ENCODE data around the gene ARHGAP45.

ARHGAP45 gene

GRCh38 chr19:1131718-1132551, 65.0 kb downstream of the ARHGAP45 start:
- intact Hi-C loops (cut with micrococcal nuclease): loop anchor here (5.0 kb wide), 1 partner anchor 40 kb away; the partner anchor contains the start of gene SBNO2
- Mint-ChIP-seq H3K27ac (peak overlapping the region; percentile 89), H3K9me3 (no peaks in the 10 kb centered on the region), H3K4me3 (peak overlapping the region; percentile 88), H3K27me3 (no peaks in the 10 kb centered on the region), H3K4me1 (ENCODE audit: low read depth) (peaks cover 78% of the 10 kb centered on the region), H3K36me3 (ENCODE audit: low read depth) (peaks cover 81% of the 10 kb centered on the region)

DNA sequence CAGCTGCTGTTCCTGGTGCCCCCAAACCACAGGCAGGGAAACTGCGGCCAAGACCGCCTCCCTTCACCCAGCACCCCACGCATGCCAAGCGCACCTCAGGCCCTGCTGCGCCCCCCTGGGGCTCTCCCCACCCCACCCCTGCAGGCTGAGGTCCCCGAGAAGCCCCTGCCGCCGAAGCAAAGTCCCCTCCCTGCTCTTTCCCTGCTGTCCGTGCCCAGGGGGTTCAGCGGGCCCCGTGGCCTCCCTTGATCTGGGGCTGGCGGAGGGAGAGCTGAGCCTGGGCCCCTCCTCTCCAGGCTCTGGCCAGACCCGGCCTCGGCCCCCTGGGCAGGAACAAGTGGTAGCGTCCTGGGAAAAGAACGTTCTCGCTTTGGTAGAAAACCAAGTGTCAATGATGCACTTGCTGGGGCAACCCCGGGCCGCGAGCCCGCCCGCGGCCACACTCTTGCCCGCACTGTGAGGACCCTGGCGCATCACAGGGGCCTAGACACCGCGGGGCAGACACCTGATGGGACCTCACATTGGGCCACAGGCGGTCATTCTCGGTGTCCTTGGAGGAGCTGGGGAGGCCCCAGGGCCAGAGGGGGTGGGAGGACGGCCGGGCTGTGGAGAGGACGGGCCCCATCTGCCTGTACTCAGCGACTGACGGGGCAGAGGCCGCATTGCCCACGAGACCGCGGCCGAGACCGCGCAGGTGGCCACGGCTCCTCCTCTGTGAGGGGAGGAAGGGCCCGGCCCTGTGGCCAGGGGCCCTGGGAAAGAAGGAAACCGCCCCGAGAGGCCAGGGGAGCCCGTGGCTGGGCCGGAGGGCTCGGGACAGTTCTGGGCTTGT, 65.8 kb downstream of the ARHGAP45 start:
- intact Hi-C loops (cut with micrococcal nuclease): loop anchor here (5.0 kb wide), 1 partner anchor 40 kb away; the partner anchor contains the start of gene SBNO2
- Mint-ChIP-seq H3K27me3 (no peaks in the 10 kb centered on the region), H3K9me3 (no peaks in the 10 kb centered on the region), H3K4me3 (peak overlapping the region; percentile 88), H3K27ac (peak overlapping the region; percentile 89), H3K4me1 (ENCODE audit: low read depth) (peaks cover 72% of the 10 kb centered on the region), H3K36me3 (ENCODE audit: low read depth) (peaks cover 75% of the 10 kb centered on the region)

DNA sequence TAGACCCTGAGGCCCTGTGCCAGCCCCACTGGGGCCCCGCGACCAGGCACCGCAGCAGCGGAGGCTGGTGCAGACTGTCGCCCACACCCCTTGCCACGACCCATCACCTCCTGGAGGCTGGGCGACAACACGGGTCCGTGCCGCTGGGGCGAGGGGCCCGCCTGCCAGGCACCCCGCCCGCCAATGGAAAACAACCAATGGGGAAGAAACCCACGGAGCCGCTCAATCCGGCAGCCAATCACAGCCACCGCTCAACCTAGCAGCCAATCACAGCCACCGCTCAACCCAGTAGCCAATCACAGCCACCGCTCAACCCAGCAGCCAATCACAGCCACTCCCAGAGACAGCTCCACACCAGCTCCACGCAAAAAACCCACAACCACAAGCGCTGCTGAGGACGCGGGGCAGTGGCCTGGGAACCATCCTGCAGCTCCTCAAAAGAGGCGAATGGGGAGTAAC, 66.5 kb downstream of the ARHGAP45 start:
- Mint-ChIP-seq H3K36me3 (ENCODE audit: low read depth) (peaks cover 73% of the 10 kb centered on the region), H3K9me3 (no peaks in the 10 kb centered on the region), H3K4me1 (ENCODE audit: low read depth) (peaks cover 68% of the 10 kb centered on the region), H3K27ac (peak overlapping the region; percentile 89), H3K4me3 (peak overlapping the region; percentile 88), H3K27me3 (no peaks in the 10 kb centered on the region)
- intact Hi-C loops (cut with micrococcal nuclease): loop anchor here (5.0 kb wide), 1 partner anchor 39 kb away; the partner anchor contains the start of gene SBNO2

DNA sequence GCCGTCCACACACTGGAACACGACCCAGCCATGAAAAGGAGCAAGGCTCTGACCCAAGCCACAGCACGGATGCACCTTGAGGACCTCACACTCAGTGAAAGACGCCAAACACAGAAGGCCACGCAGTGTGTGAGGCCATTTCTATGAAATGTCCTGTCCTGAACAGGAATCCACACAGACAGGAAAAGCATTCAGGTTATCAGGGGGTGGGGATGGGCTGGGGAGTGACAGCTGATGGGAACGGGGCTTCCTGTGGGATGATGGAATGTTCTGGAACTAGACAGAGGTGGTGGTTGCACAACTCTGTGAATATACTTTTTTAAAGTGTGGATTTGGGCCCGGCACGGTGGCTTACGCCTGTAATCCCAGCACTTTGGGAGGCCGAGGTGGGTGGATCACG, 67.5 kb downstream of the ARHGAP45 start:
- intact Hi-C loops (cut with micrococcal nuclease): loop anchor here (5.0 kb wide), 1 partner anchor 38 kb away; the partner anchor contains the start of gene SBNO2
- Mint-ChIP-seq H3K4me3 (no peak overlapping the region), H3K27me3 (no peaks in the 10 kb centered on the region), H3K4me1 (ENCODE audit: low read depth) (peaks cover 67% of the 10 kb centered on the region), H3K9me3 (no peaks in the 10 kb centered on the region), H3K36me3 (ENCODE audit: low read depth) (peaks cover 75% of the 10 kb centered on the region), H3K27ac (no peak overlapping the region)

DNA sequence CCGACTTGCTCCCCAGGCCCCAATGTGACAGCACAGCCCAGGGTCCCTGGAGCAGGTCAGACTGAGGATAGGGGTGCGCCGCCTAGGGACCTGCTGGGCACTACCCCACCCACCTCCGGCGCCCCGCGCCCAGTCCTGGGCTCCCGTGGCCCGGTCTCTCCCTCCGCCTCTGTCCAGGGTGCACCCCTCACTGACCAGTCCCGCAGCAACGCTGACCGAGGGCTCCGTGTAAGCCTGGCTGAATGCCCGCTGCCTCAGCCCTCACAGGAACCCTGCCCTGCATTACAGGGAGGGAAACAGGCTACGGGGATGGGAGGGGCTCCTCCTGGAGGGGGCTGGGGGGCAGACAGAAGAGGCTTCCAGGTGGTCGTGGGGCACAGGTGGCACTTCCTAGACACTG, 68.5 kb downstream of the ARHGAP45 start:
- H3K36me3 Mint-ChIP-seq (ENCODE audit: low read depth): peaks cover 75% of the 10 kb centered on the region
- no peaks in the 10 kb centered on the region for H3K9me3 Mint-ChIP-seq
- no peaks in the 10 kb centered on the region for H3K27me3 Mint-ChIP-seq
- no peak overlapping the region for H3K4me3 Mint-ChIP-seq
- intact Hi-C loops (cut with micrococcal nuclease): no loop called here
- peaks cover 66% of the 10 kb centered on the region for H3K4me1 Mint-ChIP-seq (ENCODE audit: low read depth)
- H3K27ac Mint-ChIP-seq: no peak overlapping the region

DNA sequence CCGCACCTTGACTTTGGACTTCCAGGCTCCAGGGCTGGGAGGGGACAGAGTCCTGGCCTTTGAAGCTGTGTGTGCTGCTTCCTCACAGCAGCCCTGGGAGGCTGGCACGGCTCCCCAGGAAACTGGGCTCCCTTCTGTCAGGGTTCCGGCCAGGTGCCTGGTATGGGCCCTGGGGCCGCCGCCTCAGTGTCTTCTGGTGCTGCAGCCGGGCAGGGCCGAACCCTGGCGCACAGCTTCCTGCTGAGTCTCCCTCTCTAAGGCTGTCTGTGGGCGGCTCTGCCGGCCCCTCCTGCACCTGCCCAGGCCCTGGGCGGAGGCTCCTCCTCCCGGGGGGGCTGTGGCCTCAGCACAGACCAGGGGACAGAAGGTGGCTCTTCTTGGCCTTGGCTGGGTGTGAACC, 69.2 kb downstream of the ARHGAP45 start:
- H3K4me3 Mint-ChIP-seq: no peak overlapping the region
- H3K27ac Mint-ChIP-seq: peak overlapping the region; percentile 9

More for the DNA sequence above, 69.2 kb downstream of the ARHGAP45 start:
- intact Hi-C loops (cut with micrococcal nuclease): no loop called here
- Mint-ChIP-seq H3K27me3 (no peaks in the 10 kb centered on the region), H3K4me1 (ENCODE audit: low read depth) (peaks cover 66% of the 10 kb centered on the region), H3K36me3 (ENCODE audit: low read depth) (peaks cover 75% of the 10 kb centered on the region), H3K9me3 (no peaks in the 10 kb centered on the region)

Measured in dendritic cell treated with granulocyte-macrophage colony-stimulating factor and Interleukin-4, amounts not matched to agents 40 ng/mL and 50 ng/mL, for 4 days (primary cell).